Nucleus accumbens (tissue), 56 donors: ENCODE results near the gene NDRG3.
"Not testable (repeated sequence)": the region's sequence is repeated elsewhere in the genome, so short reads cannot be mapped to it uniquely, and the experiment has no call there.

ENCODE experiments used
- DNase-seq, 56 donors: peaks; one replicate each; lab custom pipeline; 2025; lab: John Stamatoyannopoulos, UW

NDRG3 gene

DNA sequence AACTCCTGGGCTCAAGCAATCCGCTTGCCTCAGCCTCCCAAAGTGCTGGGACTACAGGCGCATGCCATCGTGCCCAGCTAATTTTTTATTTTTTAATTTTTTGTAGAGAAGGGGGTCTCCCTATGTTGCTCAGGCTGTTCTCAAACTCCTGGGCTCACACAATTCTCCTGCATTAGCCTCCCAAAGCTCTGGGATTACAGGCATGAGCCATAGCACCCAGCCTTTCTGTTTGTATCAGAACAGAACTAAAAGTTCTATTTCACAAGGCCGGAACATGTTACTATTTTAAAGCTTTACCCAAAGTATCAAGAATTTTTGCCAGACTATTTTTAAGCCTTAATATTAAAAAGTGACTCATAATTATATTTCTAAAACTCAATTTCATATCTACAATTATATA, 42.4 kb downstream of the NDRG3 start:
- no peak for DNase-seq

DNA sequence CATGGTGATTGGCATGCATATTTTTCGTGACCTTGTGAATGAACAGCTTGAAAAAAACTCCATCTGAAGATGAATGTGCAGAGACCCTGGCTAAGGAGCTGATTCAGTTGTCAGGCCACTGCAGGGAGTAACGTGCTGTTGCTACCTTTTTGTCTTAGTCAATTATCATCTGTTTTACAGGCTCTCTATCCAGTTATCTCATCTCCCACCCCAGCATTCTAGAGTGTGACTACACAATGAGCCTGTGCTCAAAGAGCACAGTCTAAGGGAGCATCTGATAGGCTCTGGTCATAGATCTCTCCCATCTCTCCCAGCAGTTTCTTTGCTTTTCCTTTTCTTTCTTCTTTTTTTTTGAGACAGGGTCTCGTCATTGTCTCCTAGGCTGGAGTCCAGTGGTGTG, 45.5 kb downstream of the NDRG3 start:
- DNase-seq, result no peak

DNA sequence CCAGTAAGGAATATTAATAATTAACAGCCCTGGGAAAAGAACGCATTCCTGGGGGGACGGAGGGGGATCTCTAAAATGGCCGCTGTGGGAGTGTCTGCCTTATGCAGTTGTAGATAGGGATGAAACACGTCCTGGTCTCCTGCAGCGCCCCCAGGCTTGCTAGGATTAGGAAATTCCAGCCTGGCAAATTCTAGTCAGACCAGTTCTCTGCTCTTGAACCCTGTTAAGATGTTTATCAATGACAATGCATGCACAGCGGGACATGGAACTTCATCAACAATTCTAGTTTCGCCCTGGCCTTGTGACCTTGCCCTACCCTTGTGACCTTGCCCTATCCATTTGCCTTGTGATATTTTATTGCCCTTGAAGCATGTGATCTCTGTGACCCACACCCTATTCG, 50.4 kb downstream of the NDRG3 start:
- DNase-seq, result not testable (repeated sequence)

DNA sequence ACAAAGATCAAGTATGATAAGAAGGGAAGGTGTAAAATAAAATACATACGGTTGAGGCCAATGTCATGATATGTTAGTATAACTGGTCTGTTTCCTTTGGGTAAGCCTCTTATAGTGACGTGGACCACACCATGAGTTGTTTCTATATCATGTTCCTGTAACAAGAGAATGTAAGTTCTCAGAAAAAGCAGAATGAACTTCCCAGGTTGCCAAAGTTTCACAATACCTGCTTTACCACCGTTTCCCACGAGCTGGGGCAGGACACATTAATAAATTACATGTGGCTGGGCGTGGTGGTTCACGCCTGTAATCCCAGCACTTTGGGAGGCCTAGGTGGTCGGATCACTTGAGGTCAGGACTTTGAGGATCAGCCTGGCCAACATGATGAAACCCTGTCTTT, 57.3 kb downstream of the NDRG3 start:
- DNase-seq, result no peak

DNA sequence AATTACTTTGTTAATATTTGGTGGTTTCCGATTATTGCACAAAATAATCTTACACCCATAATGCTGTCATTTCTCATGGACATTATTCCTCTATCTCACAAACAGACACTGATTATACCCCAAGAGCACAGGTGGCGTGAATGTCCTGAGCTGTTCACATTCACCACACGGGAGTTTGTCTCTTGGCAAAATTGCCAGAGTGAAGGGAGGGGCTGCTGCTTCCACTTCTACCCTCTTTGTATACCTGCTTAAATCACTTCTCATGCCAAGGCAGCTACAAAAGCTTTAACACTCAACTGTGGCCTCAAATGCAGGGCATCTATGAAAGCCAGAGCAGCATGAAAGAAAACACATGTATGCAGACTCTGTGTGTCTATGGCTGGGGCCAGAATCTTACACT, 58.0 kb downstream of the NDRG3 start:
- DNase-seq, result no peak

DNA sequence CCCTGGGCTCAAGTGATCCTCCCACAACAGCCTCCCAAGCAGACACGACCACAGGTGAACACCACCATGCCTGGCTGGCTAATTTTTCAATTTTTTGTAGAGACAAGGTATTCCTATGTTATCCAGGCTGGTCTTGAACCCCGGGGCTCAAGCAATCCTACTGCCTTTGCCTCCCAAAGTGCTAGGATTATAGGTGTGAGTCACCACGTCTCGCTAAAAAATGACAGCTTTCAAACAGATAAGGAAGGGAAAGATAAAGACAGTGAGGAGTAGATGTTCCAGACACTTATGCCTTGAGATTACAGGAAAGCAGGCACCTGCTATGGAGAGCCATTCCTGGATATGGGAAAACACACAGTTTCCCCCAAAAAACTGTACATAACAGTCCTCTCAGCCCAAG, 58.9 kb downstream of the NDRG3 start:
- DNase-seq, result no peak

DNA sequence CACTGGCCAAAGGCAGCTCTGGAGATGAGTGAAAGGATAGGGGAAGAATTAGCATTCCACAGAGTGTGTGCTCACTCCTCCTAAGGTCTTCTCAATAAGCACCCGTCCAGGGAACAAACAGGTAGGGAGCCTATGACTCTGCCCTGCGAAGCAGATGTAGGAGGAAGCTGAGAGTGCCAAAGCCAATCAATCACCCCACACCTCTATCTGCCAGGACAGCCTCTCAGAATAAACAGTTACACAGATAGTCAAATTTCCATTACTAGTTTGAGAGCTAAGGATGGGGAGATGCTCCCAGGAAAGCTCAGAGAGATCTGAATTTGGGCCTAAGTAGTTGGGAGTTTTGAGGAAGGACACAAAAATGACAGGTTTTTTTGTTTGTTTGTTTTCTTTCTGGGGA, 59.4 kb downstream of the NDRG3 start:
- DNase-seq, result no peak

DNA sequence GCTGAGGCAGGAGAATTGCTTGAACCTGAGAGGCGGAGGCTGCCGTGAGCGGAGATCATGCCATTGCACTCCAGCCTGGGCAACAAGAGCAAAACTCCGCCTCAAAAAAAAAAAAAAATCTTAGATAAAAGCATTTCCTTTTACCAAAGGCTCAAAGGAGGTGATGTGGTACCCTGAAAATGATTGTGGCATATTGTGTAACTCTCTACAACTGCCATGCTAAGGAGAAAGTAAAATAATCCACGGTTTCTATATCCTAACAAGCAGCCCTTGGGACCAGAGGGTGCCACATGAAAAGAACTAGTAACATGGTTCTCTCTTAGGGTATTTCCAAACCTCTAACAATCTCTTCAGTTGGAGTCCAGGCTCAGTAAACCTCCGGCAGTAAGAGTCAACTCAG, 61.1 kb downstream of the NDRG3 start:
- DNase-seq, result no peak

DNA sequence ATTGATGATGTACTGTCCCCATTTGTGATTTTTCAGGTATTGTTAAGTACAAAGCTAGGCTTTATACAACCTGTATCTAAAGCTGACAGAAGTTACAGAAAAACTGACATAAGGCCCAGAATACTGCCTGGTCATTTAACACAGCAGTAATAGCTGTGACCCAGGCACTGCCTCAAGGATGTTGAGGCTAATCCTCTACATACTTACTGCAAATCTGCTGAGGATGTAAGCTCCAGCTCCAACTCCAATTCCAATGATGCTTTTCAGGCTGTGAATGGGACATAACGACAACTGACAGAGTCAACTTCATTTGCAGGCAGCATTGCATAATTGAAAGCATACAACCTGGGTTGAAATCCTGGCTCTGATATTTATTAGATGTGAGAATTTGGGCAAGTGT, 63.6 kb downstream of the NDRG3 start:
- no peak for DNase-seq

DNA sequence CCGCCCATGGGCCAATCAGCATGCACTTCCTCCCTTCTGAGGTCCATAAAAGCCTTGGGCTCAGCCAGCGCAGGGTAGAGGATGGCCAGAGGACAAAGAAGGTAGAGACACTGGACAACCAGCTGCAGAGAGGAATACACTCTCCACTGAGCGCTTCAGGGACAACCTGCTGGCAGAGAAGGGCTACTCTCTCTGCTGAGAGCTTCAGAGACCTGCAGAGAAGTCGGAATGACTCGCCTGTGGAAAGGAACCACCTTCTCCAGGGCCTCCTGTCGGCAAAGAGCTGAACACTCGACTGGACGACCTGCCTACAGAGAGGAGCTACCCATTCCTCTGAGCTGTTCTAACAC, 68.5 kb downstream of the NDRG3 start:
- DNase-seq, result no peak

DNA sequence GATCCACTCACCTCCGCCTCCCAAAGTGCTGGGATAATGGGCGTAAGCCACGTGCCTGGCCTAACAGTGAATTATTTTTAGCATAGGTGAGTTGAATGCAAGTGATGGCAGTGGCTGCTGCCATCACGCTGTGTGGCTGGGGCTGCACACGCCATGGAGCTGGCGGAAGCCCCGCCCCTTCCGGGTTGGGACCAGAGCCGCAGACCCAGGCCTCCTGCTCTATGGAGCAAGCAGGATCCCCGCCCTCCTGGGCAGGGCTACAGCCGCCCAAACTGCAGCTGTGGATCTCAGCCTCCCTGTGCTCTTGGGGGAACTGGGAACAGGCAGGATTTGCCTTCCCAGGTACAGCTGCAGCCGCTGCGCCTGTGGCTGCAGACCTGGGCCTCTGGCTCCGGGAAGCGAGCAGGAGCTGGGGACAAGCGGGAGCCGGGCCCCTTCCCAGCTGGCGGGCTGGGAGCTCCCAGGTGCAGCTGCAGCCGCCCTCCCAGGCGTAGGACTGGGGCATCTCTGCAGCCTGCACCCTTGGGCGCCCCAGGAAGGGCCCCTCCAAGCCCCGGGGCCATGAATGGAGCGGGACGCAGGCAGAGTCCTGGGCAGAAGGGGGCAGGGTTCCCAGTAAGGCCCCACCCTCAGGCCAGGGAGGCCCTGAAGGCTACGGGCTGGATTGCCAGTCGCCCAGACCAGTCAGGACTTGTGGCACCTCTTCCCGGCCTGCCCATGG, 69.0 kb downstream of the NDRG3 start:
- DNase-seq, result no peak

DNA sequence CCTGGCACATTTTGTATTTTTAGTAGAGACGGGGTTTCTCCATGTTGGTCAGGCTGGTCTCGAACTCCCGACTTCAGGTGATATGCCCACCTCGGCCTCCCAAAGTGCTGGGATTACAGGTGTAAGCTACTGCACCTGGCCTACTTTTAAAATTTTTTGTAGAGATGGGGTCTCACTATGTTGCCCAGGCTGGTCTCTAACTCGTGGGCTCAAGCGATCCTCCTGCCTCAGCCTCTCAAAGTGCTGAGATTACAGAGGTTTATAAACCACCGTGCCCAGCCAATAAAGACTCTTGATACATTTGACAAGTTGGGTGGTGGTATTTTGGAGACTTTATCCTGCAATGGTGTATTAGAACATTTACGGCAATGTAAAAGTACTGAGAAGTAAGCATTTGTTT, 70.3 kb downstream of the NDRG3 start:
- not testable (repeated sequence) for DNase-seq

DNA sequence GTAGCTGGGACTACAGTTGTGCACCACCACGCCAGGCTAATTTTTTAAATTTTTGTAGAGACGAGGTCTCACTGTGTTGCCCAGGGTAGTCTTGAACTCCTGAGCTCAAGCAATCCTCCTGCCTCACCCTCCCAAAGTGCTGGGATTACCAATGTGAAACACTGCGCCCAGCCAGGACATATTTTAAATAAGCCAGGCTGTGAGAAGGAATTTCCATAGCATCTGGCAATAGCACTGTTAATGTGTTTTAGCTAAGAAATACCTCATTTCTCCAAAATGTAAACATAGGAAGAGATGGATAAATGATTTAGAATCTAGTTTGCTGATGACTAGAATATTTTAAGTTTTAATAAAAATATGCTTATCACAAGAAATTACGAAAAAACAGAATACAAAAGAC, 72.9 kb downstream of the NDRG3 start:
- DNase-seq, result no peak

DNA sequence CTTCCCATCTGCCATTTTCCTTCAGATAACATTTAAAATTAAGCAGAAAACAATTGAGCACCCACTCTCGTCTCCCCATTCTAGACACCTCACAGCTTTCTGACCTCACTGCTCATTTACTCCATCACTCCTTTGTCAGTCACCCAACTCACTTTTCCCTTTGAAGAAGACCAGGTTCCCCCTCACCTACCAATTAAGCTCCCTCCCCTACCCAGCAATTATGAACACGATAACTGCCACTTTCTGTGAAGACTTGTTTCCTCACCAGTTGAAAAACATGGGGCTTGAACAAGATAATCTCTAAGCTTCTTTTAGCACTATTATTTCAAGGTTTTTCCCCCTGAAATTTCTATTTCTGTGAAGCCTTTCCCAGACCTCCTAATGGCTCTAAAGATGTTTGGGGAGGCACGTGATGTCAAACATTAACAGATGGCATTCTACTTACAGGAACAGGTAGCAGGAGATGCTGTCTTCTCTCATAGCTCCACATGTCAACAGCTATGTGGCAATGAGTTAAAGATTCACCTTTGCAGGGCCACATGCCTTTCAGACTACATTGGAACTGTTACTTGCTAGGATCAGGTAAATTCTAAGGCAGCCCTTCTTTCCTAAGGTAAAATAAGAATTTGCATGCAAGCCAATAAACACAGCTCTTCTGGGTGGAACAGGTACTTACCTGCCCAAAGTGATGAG, 75.1 kb downstream of the NDRG3 start:
- DNase-seq, result no peak

DNA sequence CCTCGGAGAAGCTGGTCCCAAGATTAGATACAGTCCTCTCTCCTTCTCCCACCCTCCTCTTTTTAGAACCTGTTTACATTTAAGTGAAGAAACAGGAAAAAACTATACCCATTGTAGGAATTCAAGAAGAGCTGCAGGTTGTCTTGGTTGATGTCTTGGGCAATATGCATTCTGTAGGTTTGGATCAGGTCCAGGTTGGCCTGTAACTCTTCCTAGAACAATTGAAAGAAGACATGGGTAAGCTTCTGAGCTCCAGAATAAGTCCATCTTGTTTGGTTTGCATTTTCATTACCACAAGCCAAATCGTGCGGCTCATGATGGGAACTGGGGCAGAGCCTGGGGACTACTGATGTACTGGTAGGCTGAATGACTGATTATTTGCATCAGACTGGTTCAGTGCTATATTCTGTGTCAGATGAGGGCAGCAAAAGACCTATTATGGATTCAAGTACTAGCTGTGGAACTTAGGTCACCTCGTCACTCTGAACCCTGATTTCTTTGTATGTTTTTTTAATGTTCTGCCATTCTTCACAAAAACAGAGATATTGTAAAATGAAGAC, 79.6 kb downstream of the NDRG3 start:
- DNase-seq, result no peak

DNA sequence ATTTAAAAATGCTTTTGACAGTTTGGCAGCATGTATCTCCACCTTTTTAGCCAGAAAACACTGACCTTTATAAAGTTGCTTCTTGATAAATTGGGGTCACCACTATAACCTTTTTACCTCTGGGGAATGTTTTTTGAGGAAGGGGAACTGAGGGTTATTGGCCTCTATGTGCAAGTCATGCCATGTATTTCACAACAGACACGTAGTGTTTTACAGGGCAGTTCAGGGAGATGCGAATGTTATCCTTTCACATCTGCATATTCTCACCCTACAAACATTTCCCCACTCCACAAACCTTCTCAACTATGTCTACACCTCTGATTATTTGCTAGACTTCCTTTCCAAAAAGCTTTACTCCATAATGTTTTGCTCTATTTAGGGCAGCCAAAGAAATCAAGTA, 82.9 kb downstream of the NDRG3 start:
- no peak for DNase-seq

DNA sequence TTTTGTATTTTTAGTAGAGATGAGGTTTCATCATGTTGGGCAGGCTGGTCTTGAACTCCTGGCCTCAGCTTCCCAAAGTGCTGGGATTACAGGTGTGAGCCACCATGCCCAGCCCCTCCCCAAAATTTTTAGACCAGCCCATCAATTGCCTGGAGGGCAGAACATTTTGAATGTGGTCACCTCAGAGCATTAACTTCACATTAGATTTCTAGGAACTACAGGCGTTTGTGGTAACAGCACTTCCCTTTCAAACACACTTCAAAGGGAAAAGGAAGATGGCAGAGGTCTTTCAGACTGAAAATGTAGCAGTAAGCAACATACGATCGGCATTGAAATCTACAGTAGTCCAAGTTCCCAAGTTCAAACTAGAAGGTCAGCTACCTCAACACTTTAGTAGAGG, 87.6 kb downstream of the NDRG3 start:
- no peak for DNase-seq

DNA sequence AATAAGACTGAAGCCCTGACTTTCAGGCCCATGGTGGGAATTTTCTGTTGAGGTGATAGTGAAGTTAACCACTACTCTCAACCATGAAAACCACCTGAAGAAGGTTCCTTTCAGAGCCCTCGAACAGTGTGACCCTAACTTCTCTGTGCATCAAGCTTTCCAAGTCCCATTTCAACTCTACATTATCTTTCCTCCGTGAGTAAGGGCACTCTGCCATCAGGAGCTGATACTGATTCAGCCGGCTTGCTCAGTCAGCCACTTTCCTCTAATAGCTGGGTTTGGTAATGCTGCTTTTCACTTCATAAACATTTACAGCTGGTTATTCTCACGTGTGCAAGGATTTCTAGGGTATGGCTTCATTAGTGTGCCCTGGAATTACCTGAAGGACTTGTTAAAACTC, 89.2 kb downstream of the NDRG3 start:
- DNase-seq, result no peak

DNA sequence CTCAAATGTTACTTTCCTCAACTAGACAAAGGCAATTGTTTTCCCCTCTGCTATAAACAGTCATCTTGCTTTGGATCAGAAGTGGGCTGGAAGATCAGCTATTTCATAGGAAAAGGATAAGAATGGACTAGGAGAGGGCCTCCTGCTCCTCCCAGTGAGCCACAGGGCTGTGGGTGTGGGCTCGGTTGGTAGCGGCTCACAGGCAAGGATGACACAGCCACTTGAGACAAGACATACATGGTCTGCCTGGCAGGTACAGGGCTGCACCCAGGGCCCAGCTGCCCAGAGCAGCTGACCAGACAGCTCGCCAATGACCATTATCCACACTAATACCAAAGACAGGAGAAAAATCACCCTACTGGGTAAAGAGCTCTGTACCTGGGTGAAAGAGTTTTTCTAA, 90.9 kb downstream of the NDRG3 start:
- DNase-seq, result no peak

DNA sequence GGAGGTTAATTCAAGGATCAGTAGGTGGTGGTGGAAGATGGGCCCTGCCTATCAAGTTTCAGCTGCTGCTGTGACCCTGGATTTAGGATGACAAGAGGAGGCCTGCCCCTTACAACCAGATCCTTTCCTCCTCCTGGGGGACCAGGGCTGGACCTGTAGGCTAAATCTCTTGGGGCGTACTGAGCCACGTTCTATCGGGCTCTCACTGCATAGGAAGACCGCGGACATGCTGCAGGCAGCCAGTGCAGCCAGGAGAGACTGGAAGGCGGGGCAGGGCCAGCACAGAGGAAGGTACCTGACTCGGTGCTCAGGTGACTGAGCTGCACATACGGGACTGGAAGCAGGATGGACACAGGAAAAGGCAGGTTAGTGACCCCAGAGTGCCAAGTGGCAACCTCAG, 91.4 kb downstream of the NDRG3 start:
- no peak for DNase-seq

DNA sequence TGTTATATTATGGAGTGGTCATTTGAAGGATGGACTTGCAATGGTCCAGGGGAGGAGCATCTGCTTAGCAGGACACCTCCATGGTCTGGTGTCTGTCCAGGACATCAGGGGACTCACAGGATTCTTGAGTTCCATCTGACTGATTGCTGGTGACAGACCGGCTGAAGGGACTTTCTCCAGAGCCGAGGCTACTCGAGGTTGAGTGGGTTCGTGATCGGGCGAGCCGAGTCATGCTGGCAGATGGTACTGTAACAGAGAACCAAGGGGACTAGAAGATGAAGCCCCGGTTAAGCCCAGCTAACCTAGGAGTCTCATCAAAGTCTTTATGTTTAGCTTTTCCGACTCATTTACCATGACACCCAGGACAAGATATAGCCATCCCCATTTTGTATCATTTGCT, 92.4 kb downstream of the NDRG3 start:
- DNase-seq, result no peak
